HG02870 (cell line): ENCODE data around the gene PSPN.
"Not testable (repeated sequence)": the region's sequence is repeated elsewhere in the genome, so short reads cannot be mapped to it uniquely, and the experiment has no call there.

Source experiments
- ATAC-seq: cut with Tn5 transposase; IDR thresholded peaks from one replicate; pipeline ENCODE4 v1.9.1; 2021; ENCODE audit warnings: mild to moderate bottlenecking, moderate library complexity; ENCODE audit not compliant: unreplicated experiment

PSPN gene

DNA sequence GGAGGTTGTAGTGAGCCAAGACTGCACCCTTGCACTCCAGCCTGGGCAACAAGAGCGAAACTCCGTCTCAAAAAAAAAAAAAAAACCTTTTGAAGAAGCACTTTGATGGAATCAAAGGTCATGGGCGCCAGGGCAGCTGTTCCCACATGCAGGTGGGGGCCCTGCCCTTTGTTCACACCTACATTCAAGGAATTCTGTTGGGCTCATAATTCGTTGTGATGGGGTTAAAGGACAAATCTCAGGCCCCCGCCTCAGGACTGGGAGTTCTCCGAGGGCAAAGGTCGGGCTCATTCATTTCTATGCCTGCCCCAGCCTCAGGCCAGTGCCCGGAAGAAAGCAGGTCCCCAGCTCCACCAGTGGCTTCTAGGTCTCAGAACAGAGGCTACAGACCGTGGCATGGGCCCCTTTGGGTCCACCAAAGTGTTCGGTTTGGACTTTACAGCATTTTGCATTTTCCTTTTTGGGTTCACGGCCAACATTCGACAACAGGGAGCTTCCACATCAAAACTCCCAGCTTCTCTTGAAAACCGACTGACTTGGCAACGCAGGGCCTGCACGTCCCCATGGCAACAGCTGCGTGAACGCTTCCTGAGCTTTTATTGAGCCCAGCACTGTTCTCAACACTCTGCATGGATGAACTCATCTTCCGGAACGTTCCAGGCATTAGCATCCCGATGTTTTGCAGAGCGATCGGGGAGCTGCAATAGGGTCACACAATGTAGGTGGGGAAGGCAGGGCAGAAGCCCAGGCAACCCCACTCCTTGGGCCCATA, 27.3 kb upstream of the PSPN start:
- no peak for ATAC-seq

- ATAC-seq: no peak
Measured at GRCh38 chr19:6402058-6402457, 26.3 kb upstream of the PSPN start.

DNA sequence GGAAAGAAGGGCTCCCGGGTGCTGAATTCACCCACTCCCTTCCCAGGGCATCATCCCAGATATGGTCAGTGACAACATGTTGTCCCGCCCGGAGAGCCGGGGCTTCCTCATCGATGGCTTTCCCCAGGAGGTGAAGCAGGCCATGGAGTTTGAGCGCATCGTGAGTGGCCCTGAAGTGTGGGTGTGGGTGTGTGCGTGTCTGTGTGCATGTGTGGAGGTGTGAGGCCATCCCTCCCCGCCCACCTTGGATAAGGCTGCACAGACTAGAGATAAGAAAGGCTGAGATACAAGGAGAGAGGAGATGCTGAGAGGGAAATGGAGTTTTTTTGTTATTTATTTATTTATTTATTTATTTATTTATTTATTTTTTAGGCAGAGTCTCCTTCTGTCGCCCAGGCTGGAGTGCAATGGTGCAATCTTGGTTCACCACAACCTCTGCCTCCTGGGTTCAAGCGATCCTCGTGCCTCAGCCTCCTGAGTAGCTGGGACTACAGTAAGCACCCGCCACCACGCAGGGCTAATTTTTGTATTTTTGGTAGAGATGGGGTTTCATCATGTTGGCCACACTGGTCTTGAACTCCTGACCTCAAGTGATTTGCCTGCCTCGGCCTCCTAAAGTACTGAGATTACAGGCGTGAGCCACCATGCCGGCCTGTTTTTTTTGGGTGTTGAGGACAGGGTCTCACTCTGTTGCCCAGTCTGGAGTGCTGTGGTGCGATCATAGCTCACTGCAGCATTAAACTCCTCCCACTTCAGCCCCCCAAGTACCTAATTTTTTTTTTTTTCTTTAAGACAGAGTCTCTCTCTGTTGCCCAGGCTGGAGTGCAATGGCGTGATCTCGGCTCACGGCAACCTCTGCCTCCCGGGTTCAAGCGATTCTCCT, 24.6 kb upstream of the PSPN start:
- not testable (repeated sequence) for ATAC-seq

GRCh38 chr19:6396305-6396704, 20.6 kb upstream of the PSPN start:
- ATAC-seq: no peak

GRCh38 chr19:6394831-6395230, 19.1 kb upstream of the PSPN start:
- no peak for ATAC-seq

DNA sequence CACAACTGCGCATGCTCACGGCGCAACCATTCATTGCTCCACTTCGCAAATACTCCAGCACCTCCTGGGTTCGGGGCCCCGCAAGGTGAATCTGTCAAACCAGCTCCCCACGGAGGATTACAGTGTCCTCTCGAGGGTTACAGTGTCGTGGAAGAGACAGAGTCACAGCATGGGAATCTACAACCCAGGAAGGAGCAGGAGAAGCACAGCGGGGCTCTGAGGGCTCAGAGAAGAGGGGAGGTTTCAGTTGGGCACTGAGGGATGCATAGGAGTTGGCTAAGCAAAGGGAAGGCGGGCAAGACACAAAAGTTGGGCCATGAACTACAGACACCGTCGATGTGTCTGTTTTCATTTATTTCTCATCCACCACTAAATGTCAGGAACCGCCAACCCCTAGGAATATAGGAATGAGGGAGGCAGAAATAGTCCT, 18.3 kb upstream of the PSPN start:
- peak; percentile 28 for ATAC-seq

- ATAC-seq: peak; percentile 78
Measured at GRCh38 chr19:6393074-6393982, 17.6 kb upstream of the PSPN start, which contains the start of gene GTF2F1. GTF2F1 (minus strand) TSS chr19:6393164; CDS start chr19:6392995, 169 bp downstream.

GRCh38 chr19:6392221-6393073, 16.7 kb upstream of the PSPN start:
- no peak for ATAC-seq

- ATAC-seq: no peak
Measured at GRCh38 chr19:6387372-6387771, 11.6 kb upstream of the PSPN start.

DNA sequence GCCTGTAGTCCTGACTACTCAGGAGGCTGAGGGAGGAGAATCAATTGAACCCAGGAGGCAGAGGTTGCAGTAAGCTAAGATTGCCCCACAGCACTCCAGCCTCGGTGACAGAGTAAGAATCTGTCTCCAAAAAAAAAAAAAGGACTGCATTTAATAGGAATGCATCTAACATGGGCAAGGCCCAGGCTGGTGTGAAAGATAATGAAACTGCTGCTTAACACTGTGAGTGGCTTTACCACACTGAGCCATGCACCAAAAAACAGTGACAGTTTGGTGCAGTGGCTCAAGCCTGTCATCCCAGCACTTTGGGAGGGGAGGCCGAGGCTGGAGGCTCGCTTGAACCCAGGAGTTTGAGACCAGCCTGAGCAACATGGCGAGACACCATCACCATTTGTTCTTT, 8.6 kb upstream of the PSPN start:
- no peak for ATAC-seq

DNA sequence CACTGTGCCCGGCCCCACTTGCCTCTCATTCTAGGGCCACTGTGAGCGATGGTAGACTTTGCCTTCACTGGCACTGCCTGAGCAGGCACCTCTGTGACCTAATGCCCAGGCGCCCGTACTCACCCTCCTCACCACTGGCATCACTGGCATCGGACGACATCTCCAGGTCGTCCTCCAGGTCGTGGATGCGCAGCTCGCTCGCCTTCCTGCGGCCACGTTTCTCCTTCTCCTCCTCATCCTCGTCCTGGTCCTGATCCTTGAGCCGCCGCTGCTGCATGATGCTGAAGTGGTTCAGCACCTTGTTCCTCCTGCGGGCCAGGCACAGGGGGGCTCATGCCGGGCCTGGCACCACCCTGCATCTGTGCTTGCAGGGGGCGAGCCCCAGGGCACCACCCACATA, 7.5 kb upstream of the PSPN start:
- ATAC-seq: no peak

DNA sequence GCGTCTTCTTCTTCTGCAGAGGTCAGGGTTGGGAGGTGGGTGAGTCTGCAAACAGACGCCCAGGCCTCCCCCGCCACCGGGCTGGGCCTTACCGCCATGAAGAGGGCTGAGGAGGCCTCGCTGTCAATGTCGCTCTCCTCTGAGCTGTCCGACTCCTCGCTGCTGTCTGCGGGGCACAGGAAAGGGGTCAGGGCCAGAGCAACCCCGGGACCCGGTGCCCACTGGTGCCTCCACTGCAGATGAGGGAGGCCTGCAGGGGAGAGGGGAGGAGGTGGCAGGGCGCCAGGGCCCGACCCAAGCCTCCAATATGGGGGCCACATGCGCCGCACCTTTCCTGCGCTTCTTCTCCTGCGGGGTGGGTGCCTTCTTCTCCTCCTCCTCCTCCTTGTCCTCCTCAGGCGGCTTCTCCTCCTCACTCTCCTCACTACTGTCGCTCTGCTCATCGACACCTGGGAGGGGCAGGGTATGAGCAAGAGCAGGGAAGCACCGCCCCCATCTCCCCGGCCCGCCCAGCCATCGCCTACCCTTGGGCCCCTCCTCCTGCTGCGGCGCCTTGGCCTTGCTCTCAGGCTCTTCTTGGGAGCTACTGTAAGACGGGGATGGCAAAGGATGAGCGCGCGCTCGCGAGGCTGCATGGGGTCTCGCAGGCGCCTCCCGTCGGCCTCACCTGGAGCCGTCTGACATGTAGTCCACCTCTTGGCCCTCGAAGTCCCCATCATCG, 5.5 kb upstream of the PSPN start:
- no peak for ATAC-seq

GRCh38 chr19:6379744-6380143, 4.0 kb upstream of the PSPN start:
- ATAC-seq: no peak

- no peak for ATAC-seq
Measured at GRCh38 chr19:6378486-6378885, 2.8 kb upstream of the PSPN start.

- no peak for ATAC-seq
Measured at GRCh38 chr19:6378041-6378440, 2.3 kb upstream of the PSPN start.

GRCh38 chr19:6376512-6377190, 918 bp upstream of the PSPN start:
- ATAC-seq: no peak

DNA sequence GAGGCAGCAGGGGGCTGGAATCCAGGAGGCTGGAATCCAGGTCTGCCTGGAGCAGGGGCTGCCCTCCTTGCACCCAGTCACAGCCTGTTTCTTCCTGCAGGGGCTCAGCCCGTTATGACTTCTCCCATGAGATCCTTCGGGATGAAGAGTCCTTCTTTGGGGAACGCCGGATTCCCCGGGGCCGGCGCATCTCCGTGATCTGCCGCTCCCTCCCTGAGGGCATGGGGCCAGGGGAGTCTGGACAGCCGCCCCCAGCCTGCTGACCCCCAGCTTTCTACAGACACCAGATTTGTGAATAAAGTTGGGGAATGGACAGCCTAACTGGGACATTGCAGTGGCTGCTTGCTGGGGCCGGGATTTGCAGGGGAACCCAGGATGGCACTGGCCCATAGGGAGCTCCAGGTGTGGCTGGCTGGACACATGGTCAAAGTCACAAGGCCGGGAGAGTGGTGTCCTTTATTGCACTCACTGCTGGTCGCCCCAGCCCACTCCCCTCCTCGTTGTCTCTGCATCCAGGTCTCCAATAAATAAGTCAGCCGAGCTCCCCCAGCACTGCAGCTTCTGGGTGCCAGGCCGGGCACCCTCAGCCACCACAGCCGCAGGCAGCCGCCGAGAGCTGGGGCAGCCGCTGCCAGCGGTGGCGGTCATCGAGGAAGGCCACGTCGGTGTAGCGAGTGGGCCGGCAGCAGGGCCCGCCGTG, 872 bp downstream of the PSPN start:
- no peak for ATAC-seq

DNA sequence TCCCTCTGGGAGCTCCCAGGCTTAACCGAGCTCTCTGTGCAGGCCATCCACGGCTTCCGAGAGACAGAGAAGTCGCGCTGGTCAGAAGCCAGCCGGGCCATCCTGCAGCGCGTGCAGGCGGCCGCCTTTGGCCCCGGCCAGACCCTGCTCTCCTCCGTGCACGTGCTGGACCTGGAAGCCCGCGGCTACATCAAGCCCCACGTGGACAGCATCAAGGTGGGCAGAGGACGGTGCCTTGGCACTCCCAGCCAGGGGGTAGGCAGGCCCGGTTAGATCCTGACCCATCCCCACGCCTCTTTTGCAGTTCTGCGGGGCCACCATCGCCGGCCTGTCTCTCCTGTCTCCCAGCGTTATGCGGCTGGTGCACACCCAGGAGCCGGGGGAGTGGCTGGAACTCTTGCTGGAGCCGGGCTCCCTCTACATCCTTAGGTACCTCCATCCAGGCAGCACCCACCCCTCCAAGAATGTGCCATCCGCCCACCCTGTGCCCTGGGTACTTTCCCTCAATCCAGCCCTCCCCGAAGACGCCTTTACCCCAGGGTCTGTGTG, 1.5 kb downstream of the PSPN start:
- ATAC-seq: no peak
